Measurements from ENCODE around the gene SLC44A4. TPM values are rescaled to one million over a fixed set of nuclear protein-coding genes. Genes with fewer than 3 reads are reported as not detected.

The SLC44A4 gene
- total RNA-seq, 1 donor from 2014 or later: not detected

DNA sequence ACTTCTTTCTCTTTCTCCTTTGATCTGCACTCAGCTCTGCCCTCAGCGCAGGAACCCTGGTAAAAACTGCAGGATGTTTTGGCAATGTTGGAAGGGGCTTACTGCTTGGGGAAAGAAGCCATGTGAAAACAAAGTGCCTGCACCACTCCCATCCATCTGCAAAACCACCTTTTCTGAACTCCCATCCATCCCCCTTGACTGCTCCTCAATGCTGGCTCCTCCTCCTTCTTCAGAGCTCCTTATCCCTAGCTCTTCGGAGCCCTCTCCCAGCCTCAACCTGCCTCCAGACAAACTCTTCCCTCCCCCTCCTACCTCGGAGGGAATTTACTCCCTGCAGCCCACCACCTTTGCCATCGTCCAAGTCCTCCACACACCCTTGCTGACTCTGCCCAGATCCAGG, 27.3 kb upstream of the SLC44A4 start:
- H3K4me3 Mint-ChIP-seq (ENCODE audit: unreplicated experiment): no peak overlapping the region
- H3K36me3 Mint-ChIP-seq (ENCODE audit: low read depth): no peaks in the 10 kb centered on the region
- no peak for DNase-seq (ENCODE audit: low spot score)
- H3K27me3 Mint-ChIP-seq (ENCODE audit: low read depth): no peaks in the 10 kb centered on the region
- TF ChIP-seq, protein P1, sequence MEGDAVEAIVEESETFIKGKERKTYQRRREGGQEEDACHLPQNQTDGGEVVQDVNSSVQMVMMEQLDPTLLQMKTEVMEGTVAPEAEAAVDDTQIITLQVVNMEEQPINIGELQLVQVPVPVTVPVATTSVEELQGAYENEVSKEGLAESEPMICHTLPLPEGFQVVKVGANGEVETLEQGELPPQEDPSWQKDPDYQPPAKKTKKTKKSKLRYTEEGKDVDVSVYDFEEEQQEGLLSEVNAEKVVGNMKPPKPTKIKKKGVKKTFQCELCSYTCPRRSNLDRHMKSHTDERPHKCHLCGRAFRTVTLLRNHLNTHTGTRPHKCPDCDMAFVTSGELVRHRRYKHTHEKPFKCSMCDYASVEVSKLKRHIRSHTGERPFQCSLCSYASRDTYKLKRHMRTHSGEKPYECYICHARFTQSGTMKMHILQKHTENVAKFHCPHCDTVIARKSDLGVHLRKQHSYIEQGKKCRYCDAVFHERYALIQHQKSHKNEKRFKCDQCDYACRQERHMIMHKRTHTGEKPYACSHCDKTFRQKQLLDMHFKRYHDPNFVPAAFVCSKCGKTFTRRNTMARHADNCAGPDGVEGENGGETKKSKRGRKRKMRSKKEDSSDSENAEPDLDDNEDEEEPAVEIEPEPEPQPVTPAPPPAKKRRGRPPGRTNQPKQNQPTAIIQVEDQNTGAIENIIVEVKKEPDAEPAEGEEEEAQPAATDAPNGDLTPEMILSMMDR (IDR thresholded peaks at IDR 0.05): no peak
- no peaks in the 10 kb centered on the region for H3K9me3 Mint-ChIP-seq (ENCODE audit: low read depth)
- no peak overlapping the region for H3K27ac Mint-ChIP-seq (ENCODE audit: unreplicated experiment)
- H3K4me1 Mint-ChIP-seq (ENCODE audit: low read depth): peaks cover 21% of the 10 kb centered on the region

DNA sequence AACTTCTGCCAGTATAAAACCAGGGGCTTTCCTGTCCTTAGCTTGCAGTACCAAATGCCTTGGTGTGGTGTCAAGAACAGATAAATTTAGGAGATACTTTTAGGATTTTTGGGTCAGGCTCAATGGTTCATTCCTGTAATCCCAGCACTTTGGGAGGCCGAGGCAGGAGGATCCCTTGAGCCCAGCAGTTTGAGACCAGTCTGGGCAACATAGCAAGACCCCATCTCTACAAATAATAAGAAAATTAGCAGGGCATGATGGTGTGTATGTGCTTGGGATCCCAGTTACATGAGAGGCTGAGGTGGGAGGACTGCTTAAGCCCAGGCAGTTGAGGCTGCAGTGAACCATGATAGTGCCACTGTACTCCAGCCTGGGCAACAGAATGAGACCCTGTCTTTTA, 26.2 kb upstream of the SLC44A4 start:
- Mint-ChIP-seq H3K9me3 (ENCODE audit: low read depth) (no peaks in the 10 kb centered on the region), H3K4me3 (ENCODE audit: unreplicated experiment) (no peak overlapping the region), H3K27ac (ENCODE audit: unreplicated experiment) (no peak overlapping the region), H3K36me3 (ENCODE audit: low read depth) (no peaks in the 10 kb centered on the region), H3K4me1 (ENCODE audit: low read depth) (peaks cover 17% of the 10 kb centered on the region), H3K27me3 (ENCODE audit: low read depth) (no peaks in the 10 kb centered on the region)
- TF ChIP-seq, protein P1 (IDR thresholded peaks at IDR 0.05): no peak
- DNase-seq (ENCODE audit: low spot score): no peak

DNA sequence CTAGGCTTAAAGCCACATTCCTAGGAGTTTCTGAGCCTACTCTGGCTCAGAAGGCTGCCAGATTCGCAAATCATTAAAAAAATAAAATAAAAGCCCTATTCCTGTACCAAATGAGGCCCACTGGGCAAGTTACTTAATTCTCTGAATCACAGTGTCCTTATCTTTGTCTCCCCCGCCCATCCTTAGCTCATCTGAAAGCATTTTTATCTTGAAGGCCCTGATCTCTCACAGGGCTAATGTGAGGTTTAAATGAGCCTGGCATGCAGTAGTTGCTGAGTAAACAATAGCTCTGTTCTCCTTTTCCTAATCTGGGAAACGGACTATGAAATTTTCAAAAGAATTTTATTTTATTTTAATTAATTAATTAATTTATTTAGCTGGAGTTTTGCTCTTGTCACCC, 25.2 kb upstream of the SLC44A4 start:
- H3K4me1 Mint-ChIP-seq (ENCODE audit: low read depth): peaks cover 23% of the 10 kb centered on the region
- H3K27me3 Mint-ChIP-seq (ENCODE audit: low read depth): no peaks in the 10 kb centered on the region
- no peak overlapping the region for H3K27ac Mint-ChIP-seq (ENCODE audit: unreplicated experiment)
- no peak overlapping the region for H3K4me3 Mint-ChIP-seq (ENCODE audit: unreplicated experiment)
- TF ChIP-seq, protein P1 (IDR thresholded peaks at IDR 0.05): no peak
- DNase-seq (ENCODE audit: low spot score): no peak
- no peaks in the 10 kb centered on the region for H3K36me3 Mint-ChIP-seq (ENCODE audit: low read depth)
- H3K9me3 Mint-ChIP-seq (ENCODE audit: low read depth): no peaks in the 10 kb centered on the region

DNA sequence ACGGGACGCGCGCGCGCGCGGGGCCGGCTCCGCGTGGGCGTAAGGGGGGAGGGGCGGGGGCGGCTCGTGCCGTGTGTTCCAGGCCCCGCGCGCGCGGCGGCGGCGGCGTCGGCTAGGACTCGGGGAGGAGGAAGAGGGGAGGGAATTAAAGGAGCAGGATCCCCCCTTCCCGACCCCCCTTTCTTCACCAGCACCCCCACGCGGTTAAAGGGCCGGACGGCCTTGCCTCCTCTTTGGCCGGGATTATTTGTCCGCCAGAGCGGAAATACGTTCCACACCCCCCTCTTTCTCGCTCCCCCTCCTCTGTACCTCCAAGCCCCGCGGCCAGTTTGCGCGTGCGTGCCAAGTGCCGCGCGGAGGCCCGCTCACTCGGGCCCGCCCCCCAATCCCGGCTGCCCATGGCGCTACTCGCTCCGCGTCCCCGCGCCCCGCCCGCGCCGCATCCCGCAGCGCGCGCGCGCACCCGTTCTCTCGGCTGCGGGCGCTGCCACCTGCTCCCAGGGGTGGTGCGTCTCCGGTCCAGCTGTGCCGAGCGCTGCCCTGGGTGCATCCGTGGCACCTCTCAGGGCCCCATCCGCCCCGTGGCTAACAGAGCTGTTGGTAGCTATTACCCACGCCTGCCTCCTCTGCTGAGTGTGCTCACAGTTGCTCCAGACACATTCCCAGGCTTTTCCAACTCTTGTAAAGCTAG, 23.3 kb upstream of the SLC44A4 start, which contains the start of gene ZBTB12:
Gene ZBTB12, minus strand, starts transcription at position 134 of the 691 bp plus-strand sequence. CDS start 781 bp downstream, outside the sequence.
- Mint-ChIP-seq H3K4me3 (ENCODE audit: unreplicated experiment) (peak within 1 kb of the TSS; percentile 73), H3K4me1 (ENCODE audit: low read depth) (peaks cover 26% of the 10 kb centered on the region), H3K36me3 (ENCODE audit: low read depth) (no peaks in the 10 kb centered on the region), H3K9me3 (ENCODE audit: low read depth) (no peaks in the 10 kb centered on the region), H3K27ac (ENCODE audit: unreplicated experiment) (peak within 1 kb of the TSS; percentile 86), H3K27me3 (ENCODE audit: low read depth) (no peaks in the 10 kb centered on the region)
- TF ChIP-seq, protein P1 (IDR thresholded peaks at IDR 0.05): no peak
- no peak for DNase-seq (ENCODE audit: low spot score)

DNA sequence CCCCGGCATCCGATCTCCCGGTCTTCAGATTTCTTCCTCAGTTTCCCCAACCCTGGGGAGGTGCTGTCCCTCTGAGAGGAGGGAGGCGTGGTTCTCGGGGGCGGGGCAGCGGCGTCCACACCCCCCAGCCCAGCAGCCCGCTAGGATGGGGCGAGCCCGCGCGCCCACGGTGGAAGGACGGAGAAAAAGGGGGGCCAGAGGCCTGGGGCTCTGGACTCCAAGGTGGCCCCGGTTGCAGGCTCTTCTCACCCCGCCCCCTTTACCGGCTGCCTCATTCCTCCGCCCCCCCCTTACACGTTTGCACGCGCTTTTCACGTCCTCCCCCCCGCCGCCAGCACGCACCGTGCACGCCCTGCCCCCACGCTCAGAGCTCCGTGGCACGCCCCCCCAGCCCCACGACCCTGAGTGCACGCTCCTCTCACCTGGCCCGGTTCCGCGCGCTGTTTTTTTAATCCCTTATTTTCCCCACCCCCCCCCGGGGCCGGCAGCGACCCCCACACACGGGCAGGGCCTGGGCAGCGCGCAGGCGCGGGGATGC, 22.7 kb upstream of the SLC44A4 start:
- Mint-ChIP-seq H3K27me3 (ENCODE audit: low read depth) (no peaks in the 10 kb centered on the region), H3K4me3 (ENCODE audit: unreplicated experiment) (peak overlapping the region; percentile 73), H3K36me3 (ENCODE audit: low read depth) (no peaks in the 10 kb centered on the region), H3K4me1 (ENCODE audit: low read depth) (peaks cover 28% of the 10 kb centered on the region), H3K27ac (ENCODE audit: unreplicated experiment) (peak overlapping the region; percentile 32), H3K9me3 (ENCODE audit: low read depth) (no peaks in the 10 kb centered on the region)
- TF ChIP-seq, protein P1 (IDR thresholded peaks at IDR 0.05): no peak
- DNase-seq (ENCODE audit: low spot score): peak; percentile 81

Measured in chondrocyte (in vitro differentiated cells).